ENCODE measurements around the gene PEAK1. TPM values are rescaled to one million over a fixed set of nuclear protein-coding genes. Genes with fewer than 3 reads are reported as not detected.

PEAK1 gene
- total and polyA plus RNA-seq, 2 experiments from 2014 or later, result 15.8 to 42.0 TPM

- no peak for TF ChIP-seq CTCF (IDR thresholded peaks at IDR 0.05; ENCODE audit: low read depth, low read length)
- H3K36me3 ChIP-seq, result no peaks in the 10 kb centered on the region
Measured at GRCh38 chr15:77143191-77143590, 276.7 kb downstream of the PEAK1 start.

GRCh38 chr15:77140220-77140619, 279.7 kb downstream of the PEAK1 start:
- H3K27ac ChIP-seq, result no peak overlapping the region
- no peak overlapping the region for H3K4me3 ChIP-seq
- H3K36me3 ChIP-seq, result no peaks in the 10 kb centered on the region
- no peaks in the 10 kb centered on the region for H3K4me1 ChIP-seq (ENCODE audit: low read depth)
- no peak for TF ChIP-seq CTCF (IDR thresholded peaks at IDR 0.05; ENCODE audit: low read depth, low read length)
- H3K9me3 ChIP-seq (ENCODE audit: low read depth), result no peaks in the 10 kb centered on the region
- no peaks in the 10 kb centered on the region for H3K27me3 ChIP-seq
- no peak for DNase-seq (ENCODE audit: low read depth in 1 of 2, low spot score in 1 of 2)

More at GRCh38 chr15:77143191-77143590, 276.7 kb downstream of the PEAK1 start:
- no peaks in the 10 kb centered on the region for H3K4me1 ChIP-seq (ENCODE audit: low read depth)
- no peaks in the 10 kb centered on the region for H3K27me3 ChIP-seq
- DNase-seq (ENCODE audit: low read depth in 1 of 2, low spot score in 1 of 2), result no peak
- H3K4me3 ChIP-seq, result no peak overlapping the region
- no peaks in the 10 kb centered on the region for H3K9me3 ChIP-seq (ENCODE audit: low read depth)
- no peak overlapping the region for H3K27ac ChIP-seq

- no peak for TF ChIP-seq CTCF (IDR thresholded peaks at IDR 0.05; ENCODE audit: low read depth, low read length)
- no peaks in the 10 kb centered on the region for H3K27me3 ChIP-seq
- no peak for DNase-seq (ENCODE audit: low read depth in 1 of 2, low spot score in 1 of 2)
Measured at GRCh38 chr15:77139312-77139711, 280.6 kb downstream of the PEAK1 start.

GRCh38 chr15:77138167-77138522, 281.8 kb downstream of the PEAK1 start:
- no peaks in the 10 kb centered on the region for H3K9me3 ChIP-seq (ENCODE audit: low read depth)
- H3K36me3 ChIP-seq, result no peaks in the 10 kb centered on the region
- H3K4me1 ChIP-seq (ENCODE audit: low read depth), result no peaks in the 10 kb centered on the region
- no peaks in the 10 kb centered on the region for H3K27me3 ChIP-seq
- DNase-seq (ENCODE audit: low read depth in 1 of 2, low spot score in 1 of 2), result no peak
- TF ChIP-seq CTCF (IDR thresholded peaks at IDR 0.05; ENCODE audit: low read depth, low read length), result no peak
- H3K4me3 ChIP-seq, result no peak overlapping the region
- no peak overlapping the region for H3K27ac ChIP-seq

More at GRCh38 chr15:77139312-77139711, 280.6 kb downstream of the PEAK1 start:
- Histone ChIP-seq H3K4me1 (ENCODE audit: low read depth) (no peaks in the 10 kb centered on the region), H3K9me3 (ENCODE audit: low read depth) (no peaks in the 10 kb centered on the region), H3K36me3 (no peaks in the 10 kb centered on the region), H3K4me3 (no peak overlapping the region), H3K27ac (no peak overlapping the region)

GRCh38 chr15:77135181-77135580, 284.7 kb downstream of the PEAK1 start:
- Histone ChIP-seq H3K27me3 (no peaks in the 10 kb centered on the region), H3K27ac (no peak overlapping the region), H3K4me3 (no peak overlapping the region), H3K4me1 (ENCODE audit: low read depth) (no peaks in the 10 kb centered on the region), H3K36me3 (no peaks in the 10 kb centered on the region), H3K9me3 (ENCODE audit: low read depth) (no peaks in the 10 kb centered on the region)
- TF ChIP-seq CTCF (IDR thresholded peaks at IDR 0.05; ENCODE audit: low read depth, low read length), result no peak
- no peak for DNase-seq (ENCODE audit: low read depth in 1 of 2, low spot score in 1 of 2)

Data from cardiac muscle cell (in vitro differentiated cells and primary cell).